Measurements from ENCODE around the gene FBXL13.
"Not testable (repeated sequence)": the region's sequence is repeated elsewhere in the genome, so short reads cannot be mapped to it uniquely, and the experiment has no call there.

DNA sequence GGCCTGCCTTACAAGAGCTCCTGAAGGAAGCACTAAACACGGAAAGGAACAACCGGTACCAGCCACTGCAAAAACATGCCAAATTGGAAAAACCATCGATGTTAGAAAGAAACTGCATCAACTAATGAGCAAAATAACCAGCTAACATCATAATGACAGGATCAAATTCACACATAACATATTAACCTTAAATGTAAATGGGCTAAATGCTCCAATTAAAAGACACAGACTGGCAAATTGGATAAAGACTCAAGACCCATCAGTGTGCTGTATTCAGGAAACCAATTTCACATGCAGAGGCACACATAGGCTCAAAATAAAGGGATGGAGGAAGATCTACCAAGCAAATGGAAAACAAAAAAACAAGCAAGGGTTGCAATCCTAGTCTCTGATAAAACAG lies 56.3 kb downstream of the FBXL13 start:
- TF ChIP-seq, protein P1, sequence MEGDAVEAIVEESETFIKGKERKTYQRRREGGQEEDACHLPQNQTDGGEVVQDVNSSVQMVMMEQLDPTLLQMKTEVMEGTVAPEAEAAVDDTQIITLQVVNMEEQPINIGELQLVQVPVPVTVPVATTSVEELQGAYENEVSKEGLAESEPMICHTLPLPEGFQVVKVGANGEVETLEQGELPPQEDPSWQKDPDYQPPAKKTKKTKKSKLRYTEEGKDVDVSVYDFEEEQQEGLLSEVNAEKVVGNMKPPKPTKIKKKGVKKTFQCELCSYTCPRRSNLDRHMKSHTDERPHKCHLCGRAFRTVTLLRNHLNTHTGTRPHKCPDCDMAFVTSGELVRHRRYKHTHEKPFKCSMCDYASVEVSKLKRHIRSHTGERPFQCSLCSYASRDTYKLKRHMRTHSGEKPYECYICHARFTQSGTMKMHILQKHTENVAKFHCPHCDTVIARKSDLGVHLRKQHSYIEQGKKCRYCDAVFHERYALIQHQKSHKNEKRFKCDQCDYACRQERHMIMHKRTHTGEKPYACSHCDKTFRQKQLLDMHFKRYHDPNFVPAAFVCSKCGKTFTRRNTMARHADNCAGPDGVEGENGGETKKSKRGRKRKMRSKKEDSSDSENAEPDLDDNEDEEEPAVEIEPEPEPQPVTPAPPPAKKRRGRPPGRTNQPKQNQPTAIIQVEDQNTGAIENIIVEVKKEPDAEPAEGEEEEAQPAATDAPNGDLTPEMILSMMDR (conservative IDR thresholded peaks at IDR 0.05; ENCODE audit: low read depth in 2 of 2) = not testable (repeated sequence)
- not testable (repeated sequence) for TF ChIP-seq POLR2AphosphoS5 (IDR thresholded peaks at IDR 0.05; ENCODE audit: low read depth)

Data from GM23338 (cell line).